Ishikawa (cell line): ENCODE data around the gene LCE2B.

Source experiments
- CEBPB ChIP-seq: IDR thresholded peaks from 2 replicates; pipeline ENCODE4 v1.6.1; 2012
- CREB1 ChIP-seq: IDR thresholded peaks from 2 replicates; pipeline ENCODE4 v1.6.1; 2012; ENCODE audit warnings: low read depth
- EGR1 ChIP-seq: IDR thresholded peaks from 2 replicates; pipeline ENCODE4 v1.6.1; 2012
- EP300 ChIP-seq: IDR thresholded peaks from 2 replicates; pipeline ENCODE4 v1.6.1; 2012; ENCODE audit warnings: borderline replicate concordance
- FOXM1 ChIP-seq: IDR thresholded peaks from 2 replicates; pipeline ENCODE4 v1.6.1; 2012; ENCODE audit warnings: low read depth, borderline replicate concordance
- MAX ChIP-seq: IDR thresholded peaks from 2 replicates; pipeline ENCODE4 v1.6.1; 2012
- NFIC ChIP-seq: IDR thresholded peaks from 2 replicates; pipeline ENCODE4 v1.6.1; 2012
- RAD21 ChIP-seq: IDR thresholded peaks from 2 replicates; pipeline ENCODE4 v1.6.1; 2012; ENCODE audit warnings: low read depth
- TAF1 ChIP-seq: IDR thresholded peaks from 2 replicates; pipeline ENCODE4 v1.6.1; 2012; ENCODE audit warnings: low read depth, mild to moderate bottlenecking
- TCF12 ChIP-seq: IDR thresholded peaks from 2 replicates; pipeline ENCODE4 v1.6.1; 2012; ENCODE audit warnings: low read depth
- TEAD4 ChIP-seq: IDR thresholded peaks from 2 replicates; pipeline ENCODE4 v1.6.1; 2012
- YY1 ChIP-seq: IDR thresholded peaks from 2 replicates; pipeline ENCODE4 v1.6.1; 2012; ENCODE audit warnings: low read depth
- ZBTB7A ChIP-seq: IDR thresholded peaks from 2 replicates; pipeline ENCODE4 v1.6.1; 2012; ENCODE audit warnings: low read depth
- TF ChIP-seq, protein P1 (sequence below): IDR thresholded peaks from 2 replicates; pipeline ENCODE4 v1.6.1; 2012; ENCODE audit warnings: low read depth, mild to moderate bottlenecking
- TF ChIP-seq, protein P2 (sequence below): IDR thresholded peaks from 2 replicates; pipeline ENCODE4 v1.6.1; 2012

LCE2B gene

DNA sequence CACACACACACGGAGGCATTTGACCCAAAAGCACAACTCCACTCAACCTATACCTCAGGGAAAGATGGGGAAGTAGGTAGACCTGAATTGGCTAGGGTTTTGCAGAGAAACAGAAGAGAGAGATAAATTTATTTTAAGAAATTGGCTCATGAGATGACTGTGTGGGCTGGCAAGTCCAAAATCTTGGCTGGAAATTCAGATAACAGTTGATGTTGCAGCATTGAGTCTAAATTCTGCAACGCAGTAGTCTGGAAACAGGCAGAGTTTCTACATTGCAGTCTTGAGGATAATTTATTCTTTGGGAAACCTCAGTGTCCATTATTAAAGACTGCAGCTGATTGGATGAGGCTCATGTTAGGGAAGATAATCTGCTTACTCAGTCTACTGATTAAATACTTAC, 4.3 kb upstream of the LCE2B start:
- TF ChIP-seq, protein P1, sequence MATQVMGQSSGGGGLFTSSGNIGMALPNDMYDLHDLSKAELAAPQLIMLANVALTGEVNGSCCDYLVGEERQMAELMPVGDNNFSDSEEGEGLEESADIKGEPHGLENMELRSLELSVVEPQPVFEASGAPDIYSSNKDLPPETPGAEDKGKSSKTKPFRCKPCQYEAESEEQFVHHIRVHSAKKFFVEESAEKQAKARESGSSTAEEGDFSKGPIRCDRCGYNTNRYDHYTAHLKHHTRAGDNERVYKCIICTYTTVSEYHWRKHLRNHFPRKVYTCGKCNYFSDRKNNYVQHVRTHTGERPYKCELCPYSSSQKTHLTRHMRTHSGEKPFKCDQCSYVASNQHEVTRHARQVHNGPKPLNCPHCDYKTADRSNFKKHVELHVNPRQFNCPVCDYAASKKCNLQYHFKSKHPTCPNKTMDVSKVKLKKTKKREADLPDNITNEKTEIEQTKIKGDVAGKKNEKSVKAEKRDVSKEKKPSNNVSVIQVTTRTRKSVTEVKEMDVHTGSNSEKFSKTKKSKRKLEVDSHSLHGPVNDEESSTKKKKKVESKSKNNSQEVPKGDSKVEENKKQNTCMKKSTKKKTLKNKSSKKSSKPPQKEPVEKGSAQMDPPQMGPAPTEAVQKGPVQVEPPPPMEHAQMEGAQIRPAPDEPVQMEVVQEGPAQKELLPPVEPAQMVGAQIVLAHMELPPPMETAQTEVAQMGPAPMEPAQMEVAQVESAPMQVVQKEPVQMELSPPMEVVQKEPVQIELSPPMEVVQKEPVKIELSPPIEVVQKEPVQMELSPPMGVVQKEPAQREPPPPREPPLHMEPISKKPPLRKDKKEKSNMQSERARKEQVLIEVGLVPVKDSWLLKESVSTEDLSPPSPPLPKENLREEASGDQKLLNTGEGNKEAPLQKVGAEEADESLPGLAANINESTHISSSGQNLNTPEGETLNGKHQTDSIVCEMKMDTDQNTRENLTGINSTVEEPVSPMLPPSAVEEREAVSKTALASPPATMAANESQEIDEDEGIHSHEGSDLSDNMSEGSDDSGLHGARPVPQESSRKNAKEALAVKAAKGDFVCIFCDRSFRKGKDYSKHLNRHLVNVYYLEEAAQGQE: no peak
- TF ChIP-seq, protein P2, sequence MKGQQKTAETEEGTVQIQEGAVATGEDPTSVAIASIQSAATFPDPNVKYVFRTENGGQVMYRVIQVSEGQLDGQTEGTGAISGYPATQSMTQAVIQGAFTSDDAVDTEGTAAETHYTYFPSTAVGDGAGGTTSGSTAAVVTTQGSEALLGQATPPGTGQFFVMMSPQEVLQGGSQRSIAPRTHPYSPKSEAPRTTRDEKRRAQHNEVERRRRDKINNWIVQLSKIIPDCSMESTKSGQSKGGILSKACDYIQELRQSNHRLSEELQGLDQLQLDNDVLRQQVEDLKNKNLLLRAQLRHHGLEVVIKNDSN: no peak
- TF ChIP-seq EP300: no peak
- TF ChIP-seq RAD21: no peak
- no peak for TF ChIP-seq TCF12
- no peak for TF ChIP-seq ZBTB7A

- TF ChIP-seq YY1: no peak
- TF ChIP-seq TEAD4: no peak
- TF ChIP-seq ZBTB7A: no peak
- no peak for TF ChIP-seq RAD21
- TF ChIP-seq, protein P1: no peak
- TF ChIP-seq, protein P2: no peak
- no peak for TF ChIP-seq TCF12
- TF ChIP-seq MAX: no peak
- TF ChIP-seq CEBPB: no peak
- no peak for TF ChIP-seq CREB1
- no peak for TF ChIP-seq TAF1
- TF ChIP-seq EP300: no peak
- TF ChIP-seq NFIC: no peak
- no peak for TF ChIP-seq EGR1
- TF ChIP-seq FOXM1: no peak
Observed at GRCh38 chr1:152683846-152684245, 2.1 kb upstream of the LCE2B start.

DNA sequence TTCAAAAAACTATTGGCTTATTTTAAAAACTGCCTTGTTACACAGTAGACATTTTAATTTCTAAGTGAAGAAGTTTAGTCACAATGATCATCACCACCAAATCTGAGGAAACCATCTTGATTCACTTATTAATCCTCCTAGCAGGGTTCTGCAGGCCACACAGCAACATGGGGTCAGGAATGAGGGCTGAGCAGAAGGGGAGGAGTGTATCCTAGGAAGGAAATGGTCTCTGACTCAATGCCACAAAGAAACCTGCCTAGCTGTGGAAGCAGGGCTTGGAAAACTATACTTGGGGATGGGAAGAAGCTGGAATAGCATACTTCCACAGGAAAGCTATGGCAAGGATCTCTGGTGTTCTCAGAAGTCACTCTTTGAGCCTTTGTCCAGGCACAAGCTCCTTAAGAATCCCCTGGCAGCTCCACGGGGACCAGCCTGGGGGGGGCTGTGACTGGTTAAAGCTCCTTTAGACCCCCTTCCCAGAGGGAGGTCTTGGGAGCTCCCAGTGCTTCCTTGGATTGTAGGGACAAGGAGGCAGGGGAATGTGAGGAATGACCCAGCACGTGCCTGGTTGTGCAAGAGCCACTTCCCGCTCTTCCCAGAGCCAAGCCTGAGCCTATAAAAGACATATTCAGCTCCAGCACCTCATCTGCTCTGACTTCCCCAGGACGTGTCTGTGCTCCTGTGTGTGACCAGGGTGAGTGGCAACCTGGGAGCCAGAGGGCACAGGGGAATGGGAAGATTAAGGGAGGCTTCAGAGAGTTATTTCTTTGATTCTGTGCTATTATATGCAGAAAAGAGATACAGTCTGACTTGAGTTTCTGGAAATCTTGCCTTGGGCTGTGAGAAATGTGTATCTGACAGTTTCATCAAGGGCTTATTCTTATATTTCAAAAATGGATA, 12.0 kb downstream of the LCE2B start, which contains the start of gene LCE2A:
LCE2A (plus strand) TSS at position 645 of the 900 bp plus-strand sequence. CDS start 557 bp downstream, outside the sequence.
- TF ChIP-seq FOXM1: no peak
- no peak for TF ChIP-seq CREB1
- TF ChIP-seq TEAD4: no peak
- no peak for TF ChIP-seq RAD21
- no peak for TF ChIP-seq NFIC
- TF ChIP-seq TAF1: no peak
- TF ChIP-seq MAX: no peak
- TF ChIP-seq YY1: no peak
- TF ChIP-seq CEBPB: no peak
- TF ChIP-seq ZBTB7A: no peak
- no peak for TF ChIP-seq EP300
- TF ChIP-seq, protein P2: no peak
- no peak for TF ChIP-seq EGR1
- TF ChIP-seq TCF12: no peak
- TF ChIP-seq, protein P1: no peak

GRCh38 chr1:152699746-152700145, 13.8 kb downstream of the LCE2B start:
- TF ChIP-seq TEAD4: no peak
- no peak for TF ChIP-seq TAF1
- TF ChIP-seq MAX: no peak
- TF ChIP-seq, protein P1: no peak
- TF ChIP-seq EP300: no peak
- TF ChIP-seq CREB1: no peak
- TF ChIP-seq TCF12: no peak
- TF ChIP-seq RAD21: no peak
- no peak for TF ChIP-seq NFIC
- no peak for TF ChIP-seq CEBPB
- TF ChIP-seq YY1: no peak
- TF ChIP-seq, protein P2: no peak
- TF ChIP-seq EGR1: no peak
